GM18520 (cell line): ENCODE data around the gene TEX35.

Experiments
- ATAC-seq: cut with Tn5 transposase; IDR thresholded peaks from one replicate; pipeline ENCODE4 v1.9.1; 2021; ENCODE audit not compliant: unreplicated experiment

The TEX35 gene

GRCh38 chr1:178571807-178572206 lies 58.9 kb downstream of the TEX35 start:
- no peak for ATAC-seq
